ENCODE measurements around the gene OR5F1.

The OR5F1 gene

DNA sequence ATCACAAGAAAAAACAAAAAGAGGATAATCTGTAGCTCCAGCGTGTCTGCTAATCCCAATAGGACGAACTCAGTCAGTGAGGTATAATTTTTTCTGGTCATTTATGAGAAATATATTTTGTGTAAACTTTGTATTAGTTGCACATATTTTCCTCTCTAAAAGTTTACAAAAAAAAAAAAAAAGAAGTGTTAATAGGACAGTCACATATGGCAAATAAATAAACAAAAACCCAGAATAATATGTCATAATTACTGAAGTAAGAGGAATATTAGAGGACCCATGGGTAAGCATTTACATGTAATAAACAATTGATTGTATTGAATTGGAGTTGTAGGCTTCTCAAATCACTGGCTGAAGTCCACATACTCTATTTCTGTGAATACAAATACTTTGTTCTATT lies at the start of gene OR5F1:
Gene OR5F1, minus strand, starts transcription at position 101 of the 400 bp plus-strand sequence. Its CDS starts 0 bp downstream, at position 101.
- no peak for DNase-seq

- DNase-seq: no peak
These were observed 32.9 kb upstream of the OR5F1 start, which contains the start of gene OR5AS1 for GRCh38 chr11:56027354-56027753. Gene OR5AS1 (plus strand): TSS chr11:56027654. CDS start chr11:56030419, 2,765 bp downstream.

DNA sequence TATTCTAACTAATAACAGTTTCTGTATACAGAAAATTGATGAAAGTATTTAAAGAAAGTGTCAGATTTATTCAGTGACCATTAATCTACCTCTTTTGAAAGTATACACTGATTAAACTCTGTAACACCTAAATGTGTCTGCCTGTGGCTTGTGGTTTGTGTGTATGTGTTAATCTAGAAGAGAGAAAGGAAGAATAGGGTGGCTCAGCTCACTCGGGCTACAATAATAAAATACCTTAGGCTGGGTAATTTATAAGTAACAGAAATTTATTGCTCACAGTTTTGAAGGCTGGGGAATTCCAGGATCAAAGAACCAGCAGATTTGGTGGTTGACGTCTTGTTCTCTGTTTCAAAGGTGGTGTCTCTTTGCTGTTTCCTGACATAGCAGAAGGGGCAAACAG lies 19.4 kb upstream of the OR5F1 start:
- no peak for DNase-seq

GRCh38 chr11:56010716-56011115 lies 16.3 kb upstream of the OR5F1 start:
- DNase-seq: no peak

- DNase-seq: no peak
These were observed 23.5 kb downstream of the OR5F1 start for GRCh38 chr11:55970935-55971334.

DNA sequence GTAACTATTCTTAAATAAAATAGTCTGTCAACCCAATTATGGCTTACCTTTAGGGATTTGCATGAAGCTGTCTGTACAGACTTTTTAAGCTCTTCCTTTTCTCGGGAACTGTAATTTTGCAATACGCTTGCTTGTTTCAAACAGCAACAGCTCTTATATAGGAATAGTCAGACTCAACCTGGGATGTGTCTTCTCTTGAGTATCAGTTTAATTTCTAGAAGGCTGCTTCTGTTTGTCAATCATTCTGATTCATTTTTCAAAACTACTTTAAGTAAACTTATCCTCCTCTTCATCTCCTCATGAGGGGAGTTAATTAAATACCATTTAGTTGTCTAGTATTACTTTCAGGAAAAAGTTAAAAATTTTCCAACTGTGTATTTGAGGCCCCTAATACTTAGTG lies 24.6 kb downstream of the OR5F1 start, which contains the start of gene OR10AG1:
Gene OR10AG1, minus strand, starts transcription at position 101 of the 400 bp plus-strand sequence. Its CDS starts 38 bp downstream, at position 63.
- DNase-seq: no peak

DNA sequence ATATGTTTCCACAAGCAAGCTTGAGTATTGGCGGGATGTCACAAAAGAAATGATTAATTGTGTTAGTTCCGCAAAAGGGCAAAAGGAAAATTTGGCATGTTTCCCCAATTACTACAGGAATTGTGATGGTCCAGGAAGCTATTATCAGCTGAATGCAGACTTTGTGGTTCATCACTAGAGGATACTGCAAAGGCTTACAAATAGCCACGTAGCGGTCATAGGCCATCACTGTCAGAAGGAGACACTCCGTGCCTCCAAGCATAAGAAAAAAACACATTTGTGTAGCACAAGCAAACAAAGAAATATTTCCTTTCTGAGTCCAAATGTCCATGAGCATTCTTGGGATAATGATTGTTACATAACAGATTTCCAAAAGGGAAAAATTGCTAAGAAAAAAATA lies 26.5 kb downstream of the OR5F1 start:
- DNase-seq: no peak

DNA sequence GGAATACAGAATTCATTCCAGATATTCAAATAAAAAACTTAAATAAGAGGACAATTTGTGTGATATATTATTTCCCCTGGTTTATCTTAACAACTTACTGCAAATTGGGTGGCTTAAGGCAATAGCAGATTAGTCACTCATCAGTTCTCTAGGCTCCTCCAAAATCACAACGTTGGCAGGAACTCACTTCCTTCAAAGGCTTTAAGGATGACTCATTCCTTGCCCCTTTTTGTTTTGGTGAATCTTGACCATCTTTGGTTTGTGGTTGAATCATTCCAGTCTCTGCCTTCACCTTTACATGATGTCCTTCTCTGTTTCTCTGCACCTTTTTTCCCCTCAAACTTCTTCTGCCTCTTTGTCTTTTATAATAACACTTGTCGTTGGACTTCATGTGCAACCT lies 28.0 kb downstream of the OR5F1 start:
- no peak for DNase-seq

- DNase-seq: no peak
These were observed 37.9 kb downstream of the OR5F1 start for GRCh38 chr11:55956521-55956920.

DNA sequence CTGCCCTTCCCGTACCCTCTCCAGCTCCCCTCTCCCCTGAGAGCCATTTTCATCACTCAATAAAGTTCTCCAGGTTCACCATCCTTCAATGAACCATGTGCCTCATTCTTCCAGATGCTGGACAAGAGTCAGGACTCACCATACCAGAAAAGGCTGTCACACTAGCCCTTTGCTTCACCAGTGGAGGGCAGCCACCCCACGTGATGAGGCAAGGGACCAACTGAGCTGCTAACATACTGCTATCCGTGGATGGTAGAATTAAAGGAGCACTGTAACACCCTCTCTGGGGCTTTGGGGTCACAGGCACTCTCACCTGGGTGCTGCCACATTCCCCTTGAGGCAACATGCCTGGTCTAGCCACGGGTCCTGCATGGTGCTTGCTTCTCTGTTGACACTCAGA lies 45.1 kb downstream of the OR5F1 start:
- peak; percentile 6 for DNase-seq

All from NCI-H748 treated with DMSO at 0.1 percent for 48 hours (cell line).